K562 (cell line): ENCODE results near the gene PSG2.
"Not testable (repeated sequence)": the region's sequence is repeated elsewhere in the genome, so short reads cannot be mapped to it uniquely, and the experiment has no call there.

Source experiments
- ZSCAN29 ChIP-seq: fragments of 450-650 bp; IDR thresholded peaks from 2 replicates; pipeline ENCODE4 v1.6.1; 2017
- TF ChIP-seq, protein P1 (sequence below), 3 experiments: IDR thresholded peaks in 2 of 3; conservative IDR thresholded peaks in 1 of 3; 2 replicates each; pipeline ENCODE4 v1.5.1; 2011 to 2012; ENCODE audit warnings: low read length in 3 of 3, mild to moderate bottlenecking in 3 of 3, control low read depth in 2 of 3, improper control_type of control experiment in 1 of 3, inconsistent platforms in 1 of 3, low read depth in 1 of 3, mixed read lengths in 1 of 3, moderate library complexity in 1 of 3; ENCODE audit not compliant: insufficient read depth in 2 of 3
- TF ChIP-seq, protein P2 (sequence below): sonication (generic); formaldehyde crosslinking; IDR thresholded peaks from 2 replicates; pipeline ENCODE4 v1.4.0; 2020; ENCODE audit warnings: mild to moderate bottlenecking, missing genetic modification reagents

DNA sequence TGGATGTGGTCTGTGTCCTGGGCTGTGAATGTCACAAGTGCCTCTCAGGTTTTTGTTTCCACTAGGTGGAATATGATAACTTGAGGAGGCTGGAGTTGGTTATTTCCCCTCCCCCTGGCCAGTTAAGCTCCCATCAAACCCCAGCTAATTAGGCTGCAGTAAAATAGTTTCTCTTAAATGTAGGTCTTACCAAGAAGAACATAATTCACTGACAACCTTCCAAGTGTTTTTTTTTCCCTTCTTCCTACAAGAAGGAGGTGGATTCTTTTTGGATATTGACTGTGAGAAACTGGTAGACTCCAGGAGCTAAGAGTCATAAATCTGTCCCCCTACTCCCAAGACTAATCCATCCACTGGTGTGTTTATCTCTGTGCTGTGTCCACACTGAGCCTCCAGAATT is 15.9 kb upstream of the PSG2 start:
- TF ChIP-seq, protein P1, sequence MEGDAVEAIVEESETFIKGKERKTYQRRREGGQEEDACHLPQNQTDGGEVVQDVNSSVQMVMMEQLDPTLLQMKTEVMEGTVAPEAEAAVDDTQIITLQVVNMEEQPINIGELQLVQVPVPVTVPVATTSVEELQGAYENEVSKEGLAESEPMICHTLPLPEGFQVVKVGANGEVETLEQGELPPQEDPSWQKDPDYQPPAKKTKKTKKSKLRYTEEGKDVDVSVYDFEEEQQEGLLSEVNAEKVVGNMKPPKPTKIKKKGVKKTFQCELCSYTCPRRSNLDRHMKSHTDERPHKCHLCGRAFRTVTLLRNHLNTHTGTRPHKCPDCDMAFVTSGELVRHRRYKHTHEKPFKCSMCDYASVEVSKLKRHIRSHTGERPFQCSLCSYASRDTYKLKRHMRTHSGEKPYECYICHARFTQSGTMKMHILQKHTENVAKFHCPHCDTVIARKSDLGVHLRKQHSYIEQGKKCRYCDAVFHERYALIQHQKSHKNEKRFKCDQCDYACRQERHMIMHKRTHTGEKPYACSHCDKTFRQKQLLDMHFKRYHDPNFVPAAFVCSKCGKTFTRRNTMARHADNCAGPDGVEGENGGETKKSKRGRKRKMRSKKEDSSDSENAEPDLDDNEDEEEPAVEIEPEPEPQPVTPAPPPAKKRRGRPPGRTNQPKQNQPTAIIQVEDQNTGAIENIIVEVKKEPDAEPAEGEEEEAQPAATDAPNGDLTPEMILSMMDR (IDR thresholded peaks at IDR 0.05 in 2 of 3, conservative IDR thresholded peaks at IDR 0.05 in 1 of 3; ENCODE audit: insufficient read depth in 2 of 3, low read depth in 1 of 3, low read length in 3 of 3), result not testable (repeated sequence)
- TF ChIP-seq, protein P2, sequence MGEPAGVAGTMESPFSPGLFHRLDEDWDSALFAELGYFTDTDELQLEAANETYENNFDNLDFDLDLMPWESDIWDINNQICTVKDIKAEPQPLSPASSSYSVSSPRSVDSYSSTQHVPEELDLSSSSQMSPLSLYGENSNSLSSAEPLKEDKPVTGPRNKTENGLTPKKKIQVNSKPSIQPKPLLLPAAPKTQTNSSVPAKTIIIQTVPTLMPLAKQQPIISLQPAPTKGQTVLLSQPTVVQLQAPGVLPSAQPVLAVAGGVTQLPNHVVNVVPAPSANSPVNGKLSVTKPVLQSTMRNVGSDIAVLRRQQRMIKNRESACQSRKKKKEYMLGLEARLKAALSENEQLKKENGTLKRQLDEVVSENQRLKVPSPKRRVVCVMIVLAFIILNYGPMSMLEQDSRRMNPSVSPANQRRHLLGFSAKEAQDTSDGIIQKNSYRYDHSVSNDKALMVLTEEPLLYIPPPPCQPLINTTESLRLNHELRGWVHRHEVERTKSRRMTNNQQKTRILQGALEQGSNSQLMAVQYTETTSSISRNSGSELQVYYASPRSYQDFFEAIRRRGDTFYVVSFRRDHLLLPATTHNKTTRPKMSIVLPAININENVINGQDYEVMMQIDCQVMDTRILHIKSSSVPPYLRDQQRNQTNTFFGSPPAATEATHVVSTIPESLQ, result not testable (repeated sequence)
- not testable (repeated sequence) for TF ChIP-seq ZSCAN29
